ENCODE measurements around the gene ZNF771. TPM values are rescaled to one million over a fixed set of nuclear protein-coding genes. Genes with fewer than 3 reads are reported as not detected.

Gene ZNF771
- total and polyA plus RNA-seq, 9 of the 15 experiments (the other 6 are each of a cell fraction or from before 2014, with no cell fraction given): 1.5 to 12.6 (median 4.4) TPM

DNA sequence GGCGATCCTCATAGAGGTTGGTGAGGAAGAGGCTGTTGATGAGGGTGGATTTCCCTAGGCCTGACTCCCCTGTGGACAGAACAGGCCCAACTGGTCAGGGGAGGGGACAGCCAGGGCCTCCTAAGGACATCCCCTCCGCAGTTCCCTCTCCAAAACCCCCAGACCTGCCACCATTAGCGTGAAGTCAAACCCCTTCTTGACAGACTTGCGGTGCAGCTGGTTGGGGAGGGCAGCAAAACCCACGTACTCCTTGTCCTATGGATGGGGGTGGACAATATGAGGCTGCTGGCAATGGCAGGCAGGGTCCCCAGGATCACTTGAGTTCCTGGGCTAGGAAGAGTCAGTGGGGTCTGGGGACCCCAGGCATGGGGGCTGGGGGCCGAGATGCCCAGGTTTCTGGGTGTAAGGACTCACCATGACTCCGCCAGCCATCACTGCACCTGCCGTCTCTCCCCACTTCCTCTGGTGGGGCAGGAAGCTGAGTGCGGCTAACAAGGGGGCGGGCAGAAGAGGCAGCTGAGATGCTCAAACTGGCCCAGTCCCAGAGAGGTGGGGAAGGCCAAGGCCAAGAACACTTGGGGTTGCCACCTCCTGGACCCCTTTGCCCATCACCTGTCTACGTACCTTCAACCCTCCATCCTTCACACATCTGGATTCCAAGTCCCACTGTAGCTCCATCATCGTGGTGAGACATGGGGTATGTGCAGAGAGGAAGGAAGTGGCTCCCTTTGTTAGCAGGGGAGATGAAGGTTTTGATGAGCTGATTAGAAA is 25.1 kb upstream of the ZNF771 start, which contains the start of gene SEPTIN1:
Gene SEPTIN1 (minus strand): TSS at position 451 of the 771 bp plus-strand sequence. CDS start 19 bp downstream, at position 432.
- Histone ChIP-seq H3K9me1 (ENCODE audit: control insufficient read depth, insufficient read depth, low read length) (no peaks in the 10 kb centered on the region), H3K9me3 (replicated peaks; ENCODE audit: control insufficient read depth, insufficient read depth, low read depth, low read length) (no peaks in the 10 kb centered on the region), H3K4me1 (replicated peaks in 1 of 2; ENCODE audit: control insufficient read depth in 2 of 2, insufficient read depth in 2 of 2, low read length in 2 of 2) (peaks cover 34 to 50% of the 10 kb centered on the region in 2 experiments), H3K4me2 (ENCODE audit: insufficient read depth, low read length) (peak within 1 kb of the TSS; percentile 60), H3K79me2 (ENCODE audit: control insufficient read depth, insufficient read depth, low read length) (peaks cover 16% of the 10 kb centered on the region), H3K36me3 (ENCODE audit: control insufficient read depth, insufficient read depth, low read length) (peaks cover 7% of the 10 kb centered on the region; the same call in 1 of the 3 replicates), H3K27ac (ENCODE audit: extremely low read depth, low read depth, low read length) (peak within 1 kb of the TSS; percentile 91), H3K27me3 (ENCODE audit: control insufficient read depth in 2 of 2, insufficient read depth in 2 of 2, low read length in 2 of 2) (no peaks in the 10 kb centered on the region), H3K9ac (ENCODE audit: insufficient read depth in 1 of 2, low read depth in 2 of 2, low read length in 2 of 2) (peak within 1 kb of the TSS; percentile 75 to 87), H4K20me1 (replicated peaks; ENCODE audit: control insufficient read depth, insufficient read depth, low read length) (no peaks in the 10 kb centered on the region), H3K4me3 (no peak within 1 kb of the TSS), H2AFZ (ENCODE audit: low read depth, low read length) (peak within 1 kb of the TSS; percentile 72)
- DNase-seq (ENCODE audit: extremely low read depth in 1 of 4, low spot score in 3 of 4) (peak in 1 of 4 experiments; percentile 7), ATAC-seq (no peak), FAIRE-seq (no peak)
- 67% methylated on average over 9 of the region's 12 CpGs for WGBS (ENCODE audit: insufficient coverage, low coverage, missing lambda C conversion rate)
- no TSS peak for BruUV-seq (replicated peaks)
- POLR2A ChIA-PET: interaction anchor here (0.6 to 1.6 kb wide), 9 partner anchors 7 to 514 kb away, joined by 3 to 5 read pairs (median 4); partner anchors contain the start of gene CTF1
- in situ Hi-C loops (cut with MboI) (no loop called here), intact Hi-C loops (cut with micrococcal nuclease) (no loop called here)
- CTCF ChIA-PET (ENCODE audit: low intra/inter-chr PET ratio): no interaction called here
- no peak for TF ChIP-seq HNRNPUL1 (IDR thresholded peaks at IDR 0.05; ENCODE audit: low read length)
- no peak for TF ChIP-seq SP2 (IDR thresholded peaks at IDR 0.05; ENCODE audit: extremely low read depth, low read depth, low read length, poor library complexity, severe bottlenecking)
- no peak for TF ChIP-seq CTBP1 (IDR thresholded peaks at IDR 0.05; ENCODE audit: borderline replicate concordance)
- TF ChIP-seq KLF6 (CRISPR knock-in tag; IDR thresholded peaks at IDR 0.05; ENCODE audit: borderline replicate concordance): no peak
- TF ChIP-seq ZNF253 (CRISPR knock-in tag; conservative IDR thresholded peaks at IDR 0.05): no peak
- 0 out of 2 replicates have a peak, but pooled peaks have one; percentile 12 for TF ChIP-seq MAX (CRISPR knock-in tag; IDR thresholded peaks at IDR 0.05)
- TF ChIP-seq, protein P1, sequence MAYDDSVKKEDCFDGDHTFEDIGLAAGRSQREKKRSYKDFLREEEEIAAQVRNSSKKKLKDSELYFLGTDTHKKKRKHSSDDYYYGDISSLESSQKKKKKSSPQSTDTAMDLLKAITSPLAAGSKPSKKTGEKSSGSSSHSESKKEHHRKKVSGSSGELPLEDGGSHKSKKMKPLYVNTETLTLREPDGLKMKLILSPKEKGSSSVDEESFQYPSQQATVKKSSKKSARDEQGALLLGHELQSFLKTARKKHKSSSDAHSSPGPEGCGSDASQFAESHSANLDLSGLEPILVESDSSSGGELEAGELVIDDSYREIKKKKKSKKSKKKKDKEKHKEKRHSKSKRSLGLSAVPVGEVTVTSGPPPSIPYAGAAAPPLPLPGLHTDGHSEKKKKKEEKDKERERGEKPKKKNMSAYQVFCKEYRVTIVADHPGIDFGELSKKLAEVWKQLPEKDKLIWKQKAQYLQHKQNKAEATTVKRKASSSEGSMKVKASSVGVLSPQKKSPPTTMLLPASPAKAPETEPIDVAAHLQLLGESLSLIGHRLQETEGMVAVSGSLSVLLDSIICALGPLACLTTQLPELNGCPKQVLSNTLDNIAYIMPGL (CRISPR knock-in tag; IDR thresholded peaks at IDR 0.05): no peak
- no peak for TF ChIP-seq PHB (CRISPR knock-in tag; IDR thresholded peaks at IDR 0.05)
- TF ChIP-seq SPI1 (IDR thresholded peaks at IDR 0.05; ENCODE audit: borderline replicate concordance, low read depth, low read length): 0 out of 2 replicates have a peak, but pooled peaks have one; percentile 19
- TF ChIP-seq ZFX (CRISPR knock-in tag; IDR thresholded peaks at IDR 0.05): peak; percentile 35; the same call in 1 of the 2 replicates
- TF ChIP-seq ESRRB (CRISPR knock-in tag; IDR thresholded peaks at IDR 0.05; ENCODE audit: borderline replicate concordance): no peak
- no peak for TF ChIP-seq ZNF133 (CRISPR knock-in tag; IDR thresholded peaks at IDR 0.05)
- no peak for TF ChIP-seq TRIM24 (IDR thresholded peaks at IDR 0.05)
- no peak for TF ChIP-seq ZNF444 (CRISPR knock-in tag; IDR thresholded peaks at IDR 0.05)
- TF ChIP-seq EWSR1 (IDR thresholded peaks at IDR 0.05; ENCODE audit: borderline replicate concordance, low read depth, partially characterized antibody): no peak

Measured in K562 (cell line).